GM19395 (cell line): ENCODE measurements around the gene CNTN6.

Experiments
- ATAC-seq: cut with Tn5 transposase; IDR thresholded peaks from one replicate; pipeline ENCODE4 v1.9.1; 2021; ENCODE audit warnings: mild to moderate bottlenecking, moderate library complexity; ENCODE audit not compliant: unreplicated experiment

The CNTN6 gene

DNA sequence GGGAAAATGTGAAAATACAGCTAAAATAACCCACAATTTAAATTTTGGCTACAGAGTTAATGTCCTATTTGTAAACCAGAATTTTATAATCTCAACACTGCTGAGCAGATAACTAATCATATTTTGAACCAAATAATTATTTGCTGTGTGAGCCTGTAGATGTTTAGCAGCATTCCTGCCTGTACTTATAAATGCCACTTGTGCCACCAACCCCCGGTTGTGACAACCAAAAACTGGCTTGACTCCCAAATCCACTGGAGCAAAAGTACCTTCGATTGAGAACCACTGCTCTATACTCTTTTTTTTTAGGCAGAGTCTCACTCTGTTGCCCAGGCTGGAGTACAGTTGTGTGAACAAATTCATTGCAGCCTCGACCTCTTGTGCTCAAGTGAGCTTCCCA, 78.5 kb downstream of the CNTN6 start:
- ATAC-seq: no peak

DNA sequence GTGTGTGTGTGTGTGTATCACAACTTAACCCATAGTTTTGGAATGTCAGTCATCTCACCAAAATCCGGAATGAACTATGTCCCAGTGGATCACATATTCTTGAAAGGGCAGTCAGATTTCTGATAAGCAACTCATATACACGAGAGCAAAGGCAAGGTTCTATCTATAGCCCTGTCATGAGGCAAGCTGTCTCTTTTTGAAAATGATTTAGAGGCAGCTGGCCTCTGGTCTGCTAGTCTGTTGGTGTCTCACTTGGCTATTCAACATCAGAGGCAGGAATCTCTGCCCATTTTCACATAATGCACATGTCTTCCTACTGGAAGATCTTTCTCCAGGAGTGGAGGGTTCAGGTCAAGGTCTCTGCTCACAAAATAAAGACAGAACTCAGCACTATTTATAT, 79.8 kb downstream of the CNTN6 start:
- no peak for ATAC-seq

DNA sequence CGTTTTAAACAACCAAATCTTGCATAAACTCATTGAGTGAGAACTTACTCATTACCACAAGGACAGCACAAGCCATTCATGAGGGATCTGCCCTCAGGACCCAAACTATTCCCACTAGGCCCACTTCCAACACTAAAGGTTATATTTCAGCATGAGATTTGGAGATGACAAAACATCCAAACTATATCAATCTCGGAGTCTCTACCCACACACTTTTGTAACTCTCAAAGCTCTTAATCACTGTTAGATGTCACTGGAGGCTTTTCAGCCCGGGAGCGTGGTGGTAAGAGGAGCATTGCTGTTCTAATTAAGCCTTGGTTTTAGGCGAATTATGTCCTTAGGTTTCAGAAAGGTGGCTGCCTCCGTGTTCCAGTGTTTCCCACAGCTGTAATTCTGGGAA, 86.3 kb downstream of the CNTN6 start:
- ATAC-seq: no peak

DNA sequence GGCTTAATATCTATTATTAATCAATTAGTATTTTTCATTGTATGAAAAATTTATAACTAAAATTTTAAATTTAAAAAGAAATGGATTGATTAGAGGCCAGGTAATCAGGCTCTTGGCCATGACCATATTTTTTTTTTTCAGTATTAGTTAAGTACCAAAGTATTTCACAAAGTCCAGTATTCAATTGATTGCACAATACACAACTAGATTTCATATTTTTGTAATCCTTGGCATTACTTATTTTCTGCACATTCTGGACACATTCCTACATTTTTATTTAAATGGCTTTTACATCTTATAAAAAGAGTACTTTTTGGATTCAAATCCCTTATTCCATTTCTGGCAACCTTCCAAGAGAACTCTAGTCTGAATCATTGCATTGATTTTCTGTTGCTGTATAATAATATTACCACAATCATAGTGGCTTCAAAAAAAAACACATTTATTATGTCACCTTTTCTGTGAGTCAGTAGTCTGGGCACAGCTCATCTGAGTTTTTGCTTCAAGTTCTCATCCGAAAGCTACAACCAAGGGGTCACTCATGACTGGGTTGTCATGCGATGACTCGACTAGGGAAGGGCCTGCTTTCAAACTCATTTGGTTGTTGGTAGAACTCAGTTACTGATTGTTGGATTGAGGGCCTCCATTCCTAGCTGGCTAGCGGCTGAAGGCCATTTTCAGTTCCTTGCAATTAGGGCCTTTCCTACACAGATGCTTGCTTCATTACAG, 90.7 kb downstream of the CNTN6 start:
- no peak for ATAC-seq

DNA sequence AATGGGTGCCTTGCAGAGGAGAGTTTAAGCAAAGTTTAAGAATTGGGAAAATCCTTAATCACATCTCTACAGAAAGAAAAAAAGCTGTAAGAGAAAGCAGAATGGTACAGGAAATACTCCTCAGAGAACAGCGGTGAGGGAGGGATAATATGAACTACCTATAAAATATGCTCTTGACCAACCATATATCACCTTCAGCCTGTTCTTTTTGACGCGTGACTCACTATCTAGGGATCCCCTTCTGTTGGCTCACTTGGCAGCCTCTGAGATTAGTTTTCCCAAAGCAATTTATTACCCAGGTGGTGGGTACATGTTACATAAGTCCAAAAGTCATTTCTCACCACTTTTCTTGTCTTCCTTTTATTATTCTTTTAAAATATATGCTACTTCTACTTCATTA, 97.7 kb downstream of the CNTN6 start:
- no peak for ATAC-seq

DNA sequence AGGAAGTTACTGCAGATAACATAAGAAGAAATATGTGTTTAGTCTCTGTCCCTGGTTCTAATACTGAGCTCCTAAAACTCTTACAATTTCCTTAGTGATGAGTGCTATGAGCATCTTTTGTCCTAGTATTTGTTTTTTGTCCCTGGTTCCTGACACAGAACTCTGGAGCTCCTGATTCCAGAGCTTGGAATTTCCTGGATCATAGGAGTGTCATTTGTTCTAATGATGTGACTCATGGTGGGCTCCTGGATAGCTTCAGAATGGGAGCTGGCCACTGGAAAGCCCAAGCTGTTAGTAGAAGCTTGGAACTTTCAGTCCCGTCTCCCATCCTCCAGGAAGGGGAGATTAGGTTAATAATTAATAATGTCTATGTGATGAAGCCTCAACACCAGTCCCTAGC, 98.2 kb downstream of the CNTN6 start:
- no peak for ATAC-seq

DNA sequence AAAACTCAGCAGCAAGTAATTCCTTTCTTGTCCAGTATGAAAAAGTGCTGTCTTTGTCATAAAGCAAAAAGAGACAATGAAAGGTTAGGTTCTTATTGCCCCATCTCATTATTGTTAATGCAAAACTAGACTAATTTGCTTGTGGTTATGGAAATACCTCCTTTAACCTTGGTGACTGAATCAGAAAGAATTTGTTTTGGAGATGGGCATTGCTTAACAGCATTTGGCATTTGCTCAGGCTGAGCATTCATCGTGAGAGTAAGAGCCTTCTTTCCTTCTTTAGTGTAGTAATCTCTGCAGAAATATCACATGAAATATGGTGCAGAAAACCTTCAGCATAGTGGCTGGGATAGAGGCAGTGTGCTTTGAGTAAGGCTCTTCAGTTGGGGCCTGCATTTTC, 103.1 kb downstream of the CNTN6 start:
- no peak for ATAC-seq

DNA sequence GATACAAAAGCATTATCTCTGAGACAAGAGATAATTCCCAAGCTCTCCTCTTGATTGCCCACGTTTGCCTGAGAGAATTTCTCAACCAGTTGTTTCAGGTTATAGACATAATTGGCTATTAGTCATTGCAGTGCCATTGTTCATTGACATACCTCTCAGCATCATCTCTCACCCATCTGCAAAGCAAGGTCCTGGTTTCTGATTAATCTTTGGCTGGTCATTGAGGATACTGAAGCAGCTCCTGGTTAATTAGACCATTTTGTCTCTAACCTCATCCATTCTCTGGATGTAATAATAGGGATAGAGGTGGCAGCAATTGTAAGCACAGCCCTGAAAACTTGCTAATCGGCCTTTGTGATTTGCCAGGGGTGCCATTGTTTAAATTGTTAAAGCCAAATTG, 104.2 kb downstream of the CNTN6 start:
- no peak for ATAC-seq

DNA sequence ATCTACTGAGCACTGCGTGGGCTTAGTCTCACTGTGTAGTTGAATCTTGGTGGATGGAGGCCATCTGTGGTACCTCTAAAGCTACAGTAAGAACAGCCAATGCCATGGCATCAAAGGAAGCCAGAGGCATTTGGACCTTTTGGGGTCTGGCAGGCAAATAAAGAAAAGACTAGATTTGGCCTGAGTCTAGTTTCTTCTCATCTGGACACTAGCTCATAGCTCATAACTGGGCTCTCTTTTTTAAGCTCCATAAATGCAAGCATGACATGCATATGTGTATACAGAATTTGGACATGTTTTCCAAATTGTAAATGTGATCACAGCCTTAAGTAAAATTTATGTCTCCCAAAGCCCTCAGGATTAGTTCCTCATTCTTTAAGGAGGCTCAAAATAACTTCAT, 107.5 kb downstream of the CNTN6 start:
- no peak for ATAC-seq

DNA sequence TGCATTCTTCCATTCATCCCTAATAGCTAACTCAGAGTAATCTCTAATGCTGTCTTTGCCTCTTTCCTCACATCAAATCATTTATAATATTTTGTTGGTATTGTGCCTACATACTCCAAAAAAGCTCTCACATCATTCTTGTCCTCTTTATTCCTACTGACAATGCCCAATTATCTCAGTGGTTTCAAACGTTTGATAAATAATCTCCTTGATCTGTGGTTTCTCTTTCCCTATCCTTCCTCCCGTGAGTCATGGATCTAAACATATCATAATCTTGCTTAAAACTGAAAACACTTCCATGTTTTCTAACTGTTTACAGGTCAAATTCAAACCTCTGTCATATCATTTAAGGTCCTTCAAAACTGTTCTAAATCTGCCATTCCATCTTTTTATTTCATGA, 115.1 kb downstream of the CNTN6 start:
- no peak for ATAC-seq

DNA sequence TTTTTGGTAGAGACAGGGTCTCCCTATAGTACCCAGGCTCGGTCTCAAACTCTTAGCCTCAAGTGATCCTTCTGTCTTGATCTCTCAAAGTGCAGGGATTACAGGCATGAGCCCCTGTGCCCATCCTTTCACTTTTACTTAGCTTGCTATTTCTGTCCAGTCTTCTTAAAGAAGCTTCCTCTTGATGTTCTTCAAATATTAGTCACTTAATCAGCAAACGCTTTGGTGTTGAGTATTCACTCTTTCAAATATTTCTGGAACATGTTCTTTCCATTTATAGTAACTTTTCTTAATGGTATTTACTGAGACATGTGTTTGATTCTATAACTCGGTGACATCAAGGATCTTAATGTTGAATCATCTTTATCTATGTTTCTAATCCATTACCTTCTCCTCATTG, 122.1 kb downstream of the CNTN6 start:
- ATAC-seq: no peak

DNA sequence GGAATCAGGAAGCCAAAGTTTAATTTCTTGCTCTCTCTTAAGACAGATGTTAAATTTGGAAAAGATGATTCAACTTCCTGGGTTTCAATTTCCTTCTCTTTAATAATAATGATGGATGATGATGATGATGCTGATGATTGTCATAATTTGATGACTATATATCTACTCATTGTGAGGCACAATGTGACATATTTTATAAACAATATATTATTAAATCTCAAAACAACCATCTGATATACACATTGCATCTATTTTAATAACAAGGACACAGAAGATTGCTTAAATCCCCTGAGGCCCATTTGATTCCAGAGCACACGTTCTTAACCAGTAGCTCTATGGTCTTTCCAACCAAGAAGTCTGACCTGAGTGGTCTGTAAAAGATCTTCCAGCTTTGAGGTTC, 124.0 kb downstream of the CNTN6 start:
- no peak for ATAC-seq

DNA sequence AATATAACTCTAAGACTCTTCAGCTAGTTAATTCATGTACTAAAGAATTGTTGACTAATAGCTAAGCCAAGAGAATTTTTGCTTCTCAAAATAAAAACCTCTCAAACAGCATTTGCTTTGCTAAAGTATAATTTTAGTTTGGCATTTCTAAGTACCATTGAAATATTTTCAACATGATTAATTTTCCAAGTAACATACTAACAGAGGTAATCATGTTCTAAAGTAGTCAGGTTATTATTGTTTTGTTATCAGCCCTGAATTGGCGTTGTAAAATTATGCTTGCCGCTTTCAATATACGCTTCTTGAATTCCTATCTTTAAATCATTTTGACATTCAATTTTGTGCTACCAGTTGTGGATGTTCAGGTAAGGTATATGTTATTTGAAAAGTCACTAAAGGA, 134.3 kb downstream of the CNTN6 start:
- no peak for ATAC-seq

DNA sequence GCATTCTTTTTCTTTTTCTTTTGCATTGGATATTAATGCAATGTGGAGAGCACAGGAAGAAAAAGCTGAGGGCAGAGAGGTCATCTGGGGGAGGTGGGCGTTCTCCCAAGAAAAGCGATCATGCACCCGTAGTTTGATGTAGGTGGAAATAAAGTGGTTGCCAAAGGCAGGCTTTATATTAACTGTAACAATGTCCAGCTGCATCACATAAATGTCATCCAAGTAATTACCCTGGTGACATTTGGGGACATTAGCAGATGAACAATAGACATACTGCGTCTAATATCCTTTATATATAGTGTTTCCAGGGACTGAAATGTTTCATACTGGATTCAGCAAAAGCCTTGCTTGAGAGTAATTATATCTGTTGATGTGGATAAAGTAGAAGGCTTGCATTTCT, 135.5 kb downstream of the CNTN6 start:
- ATAC-seq: no peak

DNA sequence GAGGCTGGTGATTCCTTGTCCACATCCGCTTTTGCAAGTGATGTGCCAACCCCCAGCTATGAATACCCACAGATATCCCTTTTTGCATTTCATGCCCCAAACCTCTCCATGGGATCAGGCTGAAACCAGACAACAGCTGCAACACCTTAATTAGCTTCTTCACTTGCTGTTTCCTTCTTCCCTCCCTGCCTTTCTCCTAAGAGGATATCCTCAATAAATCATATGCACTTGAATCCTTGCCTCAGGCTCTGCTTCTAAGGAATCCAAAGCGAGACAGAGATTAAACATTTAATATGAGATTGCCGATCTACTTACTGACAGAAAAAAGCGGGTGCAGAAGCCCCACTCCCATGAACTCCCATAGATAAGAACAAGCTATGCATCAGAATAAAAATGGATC, 138.1 kb downstream of the CNTN6 start:
- ATAC-seq: no peak

DNA sequence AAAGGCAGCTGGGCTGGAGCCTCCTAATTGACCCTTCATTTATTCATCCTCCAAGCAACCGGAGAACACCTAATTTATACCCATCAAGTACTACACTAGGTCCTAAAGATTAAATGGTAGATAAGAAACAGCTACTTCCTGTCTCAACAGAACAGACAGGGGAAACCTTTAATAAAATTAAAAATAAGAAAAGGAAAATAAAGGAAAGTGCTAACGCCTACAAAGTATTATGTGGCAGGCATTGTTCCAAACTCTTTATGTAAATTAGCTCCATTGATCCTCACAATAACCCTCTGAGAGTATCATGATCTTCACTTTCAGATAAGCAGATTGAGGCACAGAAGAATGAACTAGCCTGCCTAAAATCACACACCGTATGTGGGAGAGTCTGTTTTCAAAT, 139.5 kb downstream of the CNTN6 start:
- no peak for ATAC-seq

DNA sequence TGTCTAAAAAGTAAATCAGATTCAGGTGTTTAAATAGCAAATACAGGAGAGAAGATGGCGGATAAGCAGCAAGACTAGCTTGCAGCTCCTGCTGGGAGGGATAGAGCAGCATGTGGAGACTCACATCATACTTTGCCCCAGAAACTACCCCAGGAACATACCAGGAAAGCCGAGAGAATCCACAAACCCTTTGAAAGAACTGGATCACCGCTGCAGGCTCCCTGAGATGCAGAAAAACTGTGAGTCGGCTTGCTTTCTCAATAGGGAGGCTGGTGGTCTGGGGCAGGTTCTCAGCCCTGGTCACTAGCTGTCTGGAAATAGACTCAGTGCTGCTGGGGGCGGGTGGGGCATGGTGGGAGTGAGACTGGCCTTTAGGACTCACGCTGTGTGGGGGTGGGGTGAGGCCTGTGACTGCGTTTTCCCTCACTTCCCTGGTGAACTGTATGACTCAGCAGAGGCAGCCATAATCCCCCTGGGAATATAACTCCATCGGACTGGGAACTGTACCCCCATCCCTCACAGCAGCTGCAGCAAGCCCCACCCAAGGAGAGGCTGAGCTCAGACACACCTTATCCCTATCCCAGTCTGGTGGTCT, 142.8 kb downstream of the CNTN6 start:
- ATAC-seq: no peak

DNA sequence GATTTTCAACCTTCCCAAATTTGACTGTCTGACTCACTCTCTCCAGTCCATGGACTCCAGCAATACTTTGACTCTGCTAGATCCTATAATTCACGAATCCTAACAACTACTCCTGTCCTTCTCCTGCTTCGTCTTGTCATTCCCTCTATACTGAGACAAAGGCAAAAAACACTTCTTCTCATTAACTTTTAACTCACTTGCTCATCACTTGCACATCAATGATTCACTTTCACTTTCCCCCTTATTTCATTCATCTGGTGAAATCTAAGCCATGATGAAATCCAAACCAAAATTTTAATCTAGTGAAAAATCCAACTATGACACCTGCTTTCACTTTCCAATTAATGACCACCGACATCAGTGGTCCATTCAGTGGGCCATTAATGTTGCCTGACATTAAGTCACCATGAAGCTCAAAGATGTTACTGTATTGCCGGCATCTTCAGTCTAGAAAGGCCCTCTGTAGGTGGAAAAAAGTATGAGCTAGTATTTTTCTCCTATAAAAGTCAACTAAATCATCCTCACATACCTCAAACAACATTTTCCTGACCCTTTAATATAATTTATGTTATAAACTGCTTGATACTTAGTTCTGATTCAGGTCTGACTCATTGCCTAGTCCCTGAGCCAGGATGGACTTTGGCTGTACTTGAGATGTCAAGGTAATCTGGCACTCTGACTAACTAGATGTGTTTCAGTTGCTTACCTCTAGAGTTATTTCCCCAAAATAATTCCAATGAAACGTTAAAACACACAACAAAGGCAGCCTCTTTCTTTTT, 158.6 kb downstream of the CNTN6 start:
- no peak for ATAC-seq

DNA sequence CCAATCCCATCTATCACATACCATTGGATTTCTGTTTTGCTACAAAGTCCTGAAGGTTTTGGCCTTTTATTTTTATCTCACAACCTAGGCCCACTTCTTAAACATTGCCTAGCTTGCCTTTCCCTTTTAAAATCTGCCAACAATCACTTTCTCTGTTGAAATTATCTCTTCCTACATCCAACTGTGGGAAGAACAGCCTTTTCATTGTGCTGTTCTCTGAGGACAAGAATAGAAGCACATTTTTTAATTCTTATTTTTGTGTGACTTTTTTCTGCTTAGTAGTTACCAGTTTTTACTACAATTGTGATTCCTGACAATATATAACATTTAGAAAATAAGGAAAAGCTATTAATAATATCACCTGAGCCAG, 159.2 kb downstream of the CNTN6 start:
- ATAC-seq: no peak

DNA sequence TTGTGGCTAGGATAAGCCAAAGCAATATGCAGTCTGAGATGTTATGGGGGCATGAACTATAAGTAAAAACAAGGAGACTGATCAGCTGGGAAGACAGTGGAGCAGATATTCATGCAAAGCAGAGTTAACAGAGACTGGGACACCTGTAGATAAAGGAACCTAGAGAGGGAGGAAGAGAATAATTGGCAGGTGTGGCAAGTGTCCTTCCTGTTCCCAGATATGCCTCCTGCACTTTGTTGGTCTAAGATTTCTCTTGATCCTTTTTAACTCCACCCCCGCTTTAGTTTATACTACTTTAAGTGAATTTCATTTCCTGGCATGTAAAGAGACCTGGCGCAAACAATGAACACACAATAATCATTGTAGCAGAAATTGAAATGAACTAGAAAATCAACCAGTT, 169.4 kb downstream of the CNTN6 start:
- ATAC-seq: no peak

DNA sequence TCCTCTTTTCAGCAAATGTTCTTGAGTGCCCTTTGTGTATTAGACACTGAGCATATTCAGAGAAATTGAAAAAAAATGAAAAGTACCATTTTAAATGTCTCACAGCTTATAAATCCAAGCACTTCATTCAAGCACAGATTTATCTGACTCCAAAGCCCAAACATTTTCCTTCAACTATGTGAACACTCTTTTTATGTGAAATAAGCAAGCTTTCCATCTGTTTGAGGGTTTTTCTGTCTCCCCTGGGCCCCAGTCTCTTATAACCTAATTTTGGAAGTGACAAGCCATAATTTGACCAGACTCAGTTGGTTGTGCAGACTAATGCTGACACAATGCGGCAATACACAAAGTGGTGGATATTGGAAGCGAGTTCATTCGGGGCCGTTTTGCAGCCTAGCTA, 170.3 kb downstream of the CNTN6 start:
- ATAC-seq: no peak

DNA sequence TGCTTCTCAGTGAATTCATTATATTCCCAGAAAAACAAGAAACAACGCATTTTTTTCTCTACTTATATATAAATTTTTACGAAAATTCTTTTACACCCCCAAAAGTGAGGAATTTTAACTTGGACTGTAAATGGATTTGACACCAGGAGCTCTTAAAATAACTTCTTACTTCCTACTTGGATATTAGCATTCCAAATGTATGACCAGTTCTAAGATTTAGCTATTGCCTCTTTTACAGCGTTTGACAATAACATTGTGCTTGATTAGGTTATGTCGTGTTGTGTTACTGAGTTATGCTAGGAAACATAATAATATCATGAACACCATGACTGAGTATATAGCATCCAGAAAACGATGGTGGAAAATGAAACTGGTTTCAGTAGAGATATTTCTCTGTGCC, 177.0 kb downstream of the CNTN6 start:
- no peak for ATAC-seq
